ENCODE results near the gene IRS1. TPM values are rescaled to one million over a fixed set of nuclear protein-coding genes. Genes with fewer than 3 reads are reported as not detected.

IRS1 gene
- total and polyA plus RNA-seq, 12 donors, result 2.2 to 20.2 (median 14.5) TPM

DNA sequence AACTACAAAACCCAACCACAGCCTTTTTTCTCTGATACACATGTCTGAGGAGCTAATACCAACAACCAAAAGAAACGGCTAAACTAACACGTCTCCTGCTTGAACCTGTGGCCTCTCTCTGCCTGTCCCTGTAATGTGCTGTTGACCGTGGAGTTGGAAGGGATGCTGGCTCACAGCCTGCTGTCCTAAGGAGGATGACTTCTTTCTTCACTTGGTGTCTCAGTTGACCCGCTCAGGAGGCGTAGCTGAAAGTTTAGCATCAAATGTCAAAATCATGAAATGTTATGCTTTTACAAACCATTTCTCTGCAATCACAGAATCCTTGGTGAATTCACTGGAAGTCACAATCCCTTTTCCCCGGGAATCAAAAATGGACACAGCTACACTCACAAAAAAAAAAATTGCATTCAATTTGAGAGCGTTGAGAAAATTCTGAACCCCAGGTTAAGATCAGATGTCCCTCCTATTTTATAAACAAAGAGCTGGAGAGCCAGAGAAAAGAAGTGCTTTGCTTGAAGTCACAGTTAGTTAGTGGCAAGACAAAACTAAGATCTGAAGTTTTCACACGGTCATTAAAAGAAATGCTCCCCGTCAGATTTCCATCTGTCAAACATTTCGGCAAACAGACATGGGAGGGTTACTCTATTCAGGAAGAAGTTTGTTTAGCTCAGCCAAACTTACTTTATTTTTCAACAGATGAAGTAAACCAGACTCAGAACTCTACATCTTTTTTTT, 74.3 kb downstream of the IRS1 start:
- peak overlapping the region in 3 of 10 donors; percentile 1 to 18 (median 5) for H3K4me3 ChIP-seq
- H3K9me3 ChIP-seq, result peaks cover 0 to 2% (median 0%) of the 10 kb centered on the region in 11 donors
- H3K27me3 ChIP-seq, result no peaks in the 10 kb centered on the region
- WGBS, 2 donors, result 40 to 55% methylated on average over 10 of the region's 10 CpGs
- H3K36me3 ChIP-seq, result no peaks in the 10 kb centered on the region
- DNase-seq (no peak), ATAC-seq (peak in 5 of 8 donors; percentile 16 to 50 (median 29))
- TF ChIP-seq, protein P1, sequence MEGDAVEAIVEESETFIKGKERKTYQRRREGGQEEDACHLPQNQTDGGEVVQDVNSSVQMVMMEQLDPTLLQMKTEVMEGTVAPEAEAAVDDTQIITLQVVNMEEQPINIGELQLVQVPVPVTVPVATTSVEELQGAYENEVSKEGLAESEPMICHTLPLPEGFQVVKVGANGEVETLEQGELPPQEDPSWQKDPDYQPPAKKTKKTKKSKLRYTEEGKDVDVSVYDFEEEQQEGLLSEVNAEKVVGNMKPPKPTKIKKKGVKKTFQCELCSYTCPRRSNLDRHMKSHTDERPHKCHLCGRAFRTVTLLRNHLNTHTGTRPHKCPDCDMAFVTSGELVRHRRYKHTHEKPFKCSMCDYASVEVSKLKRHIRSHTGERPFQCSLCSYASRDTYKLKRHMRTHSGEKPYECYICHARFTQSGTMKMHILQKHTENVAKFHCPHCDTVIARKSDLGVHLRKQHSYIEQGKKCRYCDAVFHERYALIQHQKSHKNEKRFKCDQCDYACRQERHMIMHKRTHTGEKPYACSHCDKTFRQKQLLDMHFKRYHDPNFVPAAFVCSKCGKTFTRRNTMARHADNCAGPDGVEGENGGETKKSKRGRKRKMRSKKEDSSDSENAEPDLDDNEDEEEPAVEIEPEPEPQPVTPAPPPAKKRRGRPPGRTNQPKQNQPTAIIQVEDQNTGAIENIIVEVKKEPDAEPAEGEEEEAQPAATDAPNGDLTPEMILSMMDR (IDR thresholded peaks at IDR 0.05), result no peak
- intact Hi-C loops (cut with DNase I), result loop anchor here in 5 of 10 donors (10.0 kb wide), 3 partner anchors 70 to 510 kb away; partner anchors contain the start of gene IRS1 (in 2 of the 5)
- peaks cover 3 to 37% (median 28%) of the 10 kb centered on the region in 9 donors for H3K4me1 ChIP-seq
- peak overlapping the region in 9 of 10 donors; percentile 8 to 64 (median 35) for H3K27ac ChIP-seq

DNA sequence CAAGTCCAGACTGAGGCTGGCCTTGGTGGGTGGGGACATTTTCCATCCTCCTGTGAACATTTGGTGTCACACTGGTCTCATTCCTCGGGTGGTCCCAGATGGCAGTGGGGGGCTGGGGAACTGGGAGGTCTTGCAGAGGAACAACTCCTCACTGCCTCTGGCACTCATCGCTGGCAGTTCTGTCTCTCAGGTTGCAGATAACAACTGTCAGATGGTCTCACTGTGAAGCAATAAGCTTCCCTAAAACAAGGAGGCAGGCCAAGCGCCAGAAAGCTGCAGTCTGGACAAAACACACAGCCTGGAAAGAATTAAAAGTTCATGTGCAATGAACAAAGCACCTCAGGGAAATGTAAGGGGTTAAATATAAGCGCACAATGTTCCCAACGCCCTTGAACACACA, 78.1 kb downstream of the IRS1 start:
- Histone ChIP-seq H3K36me3 (no peaks in the 10 kb centered on the region), H3K27ac (no peak overlapping the region), H3K4me1 (peaks cover 3 to 34% (median 26%) of the 10 kb centered on the region in 9 donors), H3K27me3 (no peaks in the 10 kb centered on the region), H3K9me3 (no peaks in the 10 kb centered on the region), H3K4me3 (no peak overlapping the region)
- peak in 1 of 8 donors; percentile 6 for ATAC-seq
- intact Hi-C loops (cut with DNase I), result loop anchor here in 6 of 10 donors (5.0 to 10.0 kb wide), 5 partner anchors 67 to 507 kb away; partner anchors contain the start of gene IRS1 (in 3 of the 6)
- TF ChIP-seq, protein P1 (IDR thresholded peaks at IDR 0.05), result no peak
- WGBS, 2 donors, result 36 to 37% methylated on average over 5 of the region's 5 CpGs
- peak; percentile 41 for DNase-seq

DNA sequence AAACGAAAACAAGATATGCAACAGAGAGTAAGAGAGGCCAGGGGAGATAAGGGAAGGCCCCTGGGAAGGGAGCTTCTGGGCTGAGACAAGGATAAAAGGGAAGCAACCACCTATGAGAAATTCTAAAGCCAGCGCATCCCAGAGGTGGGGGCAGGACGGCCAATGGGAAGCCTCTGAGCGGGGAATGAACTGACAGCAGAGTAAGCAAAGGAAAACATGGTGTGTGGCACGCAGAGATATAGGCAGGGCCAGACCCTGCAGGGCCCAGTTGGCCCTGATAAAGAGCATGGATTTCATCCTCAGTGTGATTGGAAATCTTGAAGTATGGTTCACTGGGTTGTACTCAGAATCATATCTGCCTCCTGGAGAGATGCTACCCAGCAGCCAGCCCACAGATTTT, 78.7 kb downstream of the IRS1 start:
- no peak for DNase-seq
- no peaks in the 10 kb centered on the region for H3K36me3 ChIP-seq
- 81 to 86% methylated on average over 5 of the region's 5 CpGs for WGBS, 2 donors
- no peak overlapping the region for H3K27ac ChIP-seq
- H3K27me3 ChIP-seq, result no peaks in the 10 kb centered on the region
- TF ChIP-seq, protein P1 (IDR thresholded peaks at IDR 0.05), result no peak
- H3K9me3 ChIP-seq, result no peaks in the 10 kb centered on the region
- no peak overlapping the region for H3K4me3 ChIP-seq
- H3K4me1 ChIP-seq, result peaks cover 0 to 33% (median 22%) of the 10 kb centered on the region in 9 donors
- ATAC-seq, result no peak
- intact Hi-C loops (cut with DNase I), result loop anchor here in 6 of 10 donors (5.0 to 10.0 kb wide), 5 partner anchors 66 to 506 kb away; partner anchors contain the start of gene IRS1 (in 3 of the 6)

DNA sequence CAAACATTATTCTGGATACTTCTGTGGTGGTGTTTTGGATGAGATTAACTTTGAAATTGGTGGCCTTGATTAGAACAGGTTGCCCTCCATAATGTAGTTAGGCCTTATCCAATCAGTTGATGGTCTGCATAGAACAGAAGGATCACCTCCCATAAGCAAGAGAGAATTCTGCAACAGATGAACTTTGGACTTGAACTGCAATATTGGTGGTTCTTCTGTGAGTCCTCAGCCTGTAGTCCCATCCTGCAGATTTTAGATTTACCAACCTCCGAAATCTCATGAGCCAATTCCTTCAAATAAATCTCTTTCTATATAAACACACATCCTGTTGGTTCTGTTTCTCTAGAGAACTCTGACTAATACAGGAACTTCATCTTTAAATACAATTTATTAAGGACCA, 81.9 kb downstream of the IRS1 start:
- 95 to 100% methylated on average over 1 of the region's 1 CpG for WGBS, 2 donors
- peaks cover 0 to 8% (median 0%) of the 10 kb centered on the region in 9 donors for H3K4me1 ChIP-seq

More for the DNA sequence above, 81.9 kb downstream of the IRS1 start:
- H3K36me3 ChIP-seq, result no peaks in the 10 kb centered on the region
- DNase-seq, result no peak
- H3K9me3 ChIP-seq, result no peaks in the 10 kb centered on the region
- no peak overlapping the region for H3K4me3 ChIP-seq
- ATAC-seq, result no peak
- H3K27ac ChIP-seq, result no peak overlapping the region
- H3K27me3 ChIP-seq, result no peaks in the 10 kb centered on the region
- intact Hi-C loops (cut with DNase I), result no loop called here
- TF ChIP-seq, protein P1 (IDR thresholded peaks at IDR 0.05), result no peak
